GM21423 (cell line): ENCODE results near the gene GSX1.
"Not testable (repeated sequence)": the region's sequence is repeated elsewhere in the genome, so short reads cannot be mapped to it uniquely, and the experiment has no call there.

Source experiments
- ATAC-seq: cut with Tn5 transposase; IDR thresholded peaks from one replicate; pipeline ENCODE4 v1.9.1; 2021; ENCODE audit warnings: mild to moderate bottlenecking, moderate library complexity; ENCODE audit not compliant: unreplicated experiment

The GSX1 gene

GRCh38 chr13:27792393-27793218 is at the start of gene GSX1:
TSS of gene GSX1 (plus strand) at chr13:27792483. CDS start at chr13:27792691, 208 bp downstream.
- ATAC-seq: no peak

DNA sequence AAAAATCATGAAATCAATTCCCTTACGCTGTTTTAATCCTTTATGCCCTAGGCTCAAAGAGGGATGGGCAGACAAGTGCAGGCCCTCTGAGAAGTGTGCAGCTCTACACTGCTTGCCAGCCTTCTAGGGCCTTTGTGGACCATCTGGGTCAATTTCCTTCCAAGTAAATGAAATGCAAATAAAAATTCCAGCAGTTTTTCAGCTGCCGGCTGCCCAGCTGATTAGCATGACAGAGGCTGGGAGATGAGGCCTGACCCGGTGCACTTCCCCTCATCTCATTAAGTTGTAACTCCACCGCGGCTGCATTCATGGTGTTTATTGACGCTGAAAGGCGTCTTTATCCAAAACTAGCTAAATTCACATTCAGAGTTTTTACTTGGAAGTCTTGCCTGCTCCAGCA is 47.5 kb upstream of the GSX1 start:
- no peak for ATAC-seq

GRCh38 chr13:27745301-27745700 is 47.0 kb upstream of the GSX1 start:
- ATAC-seq: no peak

- not testable (repeated sequence) for ATAC-seq
These were observed 44.1 kb upstream of the GSX1 start for GRCh38 chr13:27748143-27748542.

DNA sequence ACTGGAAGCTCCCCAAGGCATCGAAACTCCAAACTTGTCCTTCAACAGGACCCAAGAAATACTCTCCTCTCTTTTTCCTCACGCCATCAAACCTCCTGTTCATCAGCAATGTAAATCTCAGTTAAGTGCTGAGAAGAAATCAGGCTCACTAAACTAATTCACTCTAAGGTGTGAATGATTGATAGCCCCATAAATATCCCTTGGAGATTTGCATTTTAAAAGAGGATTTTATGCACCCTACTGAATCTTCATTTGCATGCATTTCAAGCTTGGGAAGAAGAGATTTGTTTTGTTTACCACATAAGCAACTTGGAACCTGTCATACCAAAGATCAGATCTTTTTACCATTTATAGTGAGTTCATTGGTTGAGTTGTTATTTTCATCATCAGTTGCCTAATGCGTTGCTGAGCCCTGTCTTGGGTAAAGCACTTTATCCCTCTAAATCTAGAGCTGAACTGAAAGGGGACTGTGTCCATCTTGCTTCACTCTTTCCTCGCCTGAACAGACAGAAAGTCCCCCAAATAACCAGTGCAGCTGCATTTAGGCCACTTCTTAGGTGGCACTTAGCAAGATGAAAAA is 40.2 kb upstream of the GSX1 start:
- ATAC-seq: no peak

GRCh38 chr13:27765650-27766049 is 26.6 kb upstream of the GSX1 start:
- ATAC-seq: no peak

GRCh38 chr13:27770809-27771208 is 21.5 kb upstream of the GSX1 start:
- no peak for ATAC-seq

DNA sequence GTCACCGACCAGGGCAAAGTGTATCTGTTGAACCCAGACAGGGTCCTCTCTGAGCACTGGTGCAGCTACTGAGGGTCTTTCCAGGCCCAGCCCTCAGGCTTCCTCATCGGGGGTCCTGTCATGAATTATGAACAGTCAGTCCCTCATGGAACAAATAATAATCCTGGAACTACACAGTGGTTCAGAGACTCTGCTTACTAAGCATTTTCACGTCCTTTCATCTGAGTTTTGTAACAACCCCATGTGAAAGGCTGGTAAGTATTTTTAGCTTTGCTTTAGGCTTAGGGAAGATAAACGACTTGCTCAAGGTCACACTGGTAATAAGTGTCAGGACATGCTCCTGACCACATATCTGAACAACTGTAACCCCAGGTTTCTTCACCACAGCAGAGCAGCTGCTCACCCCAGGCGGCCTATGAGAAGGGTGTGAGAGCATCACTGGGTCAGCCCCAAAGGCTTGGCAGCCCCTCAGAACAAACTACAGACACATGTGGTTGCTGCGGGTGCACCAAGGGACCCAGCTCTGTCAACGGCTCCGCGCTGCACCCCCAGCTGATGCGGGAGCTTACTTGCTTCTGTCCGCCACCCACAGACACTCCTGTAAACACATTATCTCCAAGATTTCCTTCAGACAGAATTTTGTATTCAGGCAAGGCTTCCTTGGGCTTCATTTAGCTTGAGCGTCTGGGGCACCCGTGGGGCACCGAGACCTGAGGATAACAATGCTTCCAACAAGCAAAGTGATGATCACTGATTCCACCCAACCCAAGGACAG is 19.4 kb upstream of the GSX1 start:
- no peak for ATAC-seq

DNA sequence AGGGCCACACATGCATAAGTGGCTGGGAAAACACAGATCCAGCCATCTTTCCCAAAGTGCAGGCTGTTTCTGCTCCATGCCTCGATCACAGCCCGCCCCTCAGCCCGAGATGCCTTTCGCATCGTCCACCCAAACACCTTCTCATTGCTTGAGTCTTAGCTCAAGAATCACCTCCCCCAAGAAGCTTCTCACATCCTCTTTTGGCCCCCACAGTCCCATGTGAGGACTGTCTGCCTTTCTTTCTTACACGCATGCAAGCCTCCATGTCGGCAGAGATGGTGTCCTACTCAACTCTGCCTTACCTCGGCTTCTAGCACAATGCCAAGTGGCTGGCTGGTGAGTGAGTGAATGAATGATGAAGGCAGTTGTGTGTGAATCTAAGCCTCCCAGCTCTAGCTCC is 18.1 kb upstream of the GSX1 start:
- ATAC-seq: no peak

GRCh38 chr13:27774651-27775050 is 17.6 kb upstream of the GSX1 start:
- ATAC-seq: no peak

- no peak for ATAC-seq
These were observed 16.3 kb upstream of the GSX1 start for GRCh38 chr13:27775943-27776342.

- no peak for ATAC-seq
These were observed 10.1 kb upstream of the GSX1 start for GRCh38 chr13:27782151-27782550.

- ATAC-seq: no peak
These were observed 9.2 kb upstream of the GSX1 start for GRCh38 chr13:27783111-27783510.

DNA sequence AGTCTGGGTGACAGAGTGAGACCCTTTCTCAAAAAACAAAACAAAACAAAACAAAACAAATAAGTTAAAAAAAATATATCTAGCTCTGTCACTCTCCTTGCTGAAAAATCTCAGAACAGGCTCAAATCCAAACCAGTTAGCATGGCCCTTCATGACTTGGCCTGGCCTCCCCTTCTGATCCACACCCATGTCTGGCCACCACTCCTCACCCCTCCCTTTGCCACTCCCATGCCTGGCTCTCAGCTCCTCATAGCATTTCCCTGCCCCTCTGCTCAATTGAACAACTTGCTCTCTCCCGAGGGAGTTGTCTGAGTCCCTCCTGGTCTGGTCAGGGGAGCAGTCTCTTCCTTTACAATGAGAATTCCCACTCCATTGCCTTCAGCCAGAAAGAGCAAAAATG is 4.0 kb upstream of the GSX1 start:
- ATAC-seq: no peak

DNA sequence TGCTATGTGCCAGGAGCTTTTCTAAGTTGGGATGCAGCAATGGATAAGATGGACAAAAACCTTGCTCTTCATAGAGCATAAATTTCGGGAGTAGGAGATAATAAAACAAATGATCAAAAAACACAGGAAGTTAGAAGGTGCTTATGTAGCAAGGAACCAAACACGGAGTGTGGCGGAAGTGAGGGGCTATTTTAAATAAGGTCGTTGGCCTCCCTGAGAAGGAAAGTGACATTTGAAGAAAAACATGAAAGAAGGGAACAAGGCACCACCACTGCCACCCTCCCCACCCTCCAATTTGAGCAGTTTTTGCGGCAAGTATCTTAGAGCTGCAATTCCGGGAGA is 3.2 kb upstream of the GSX1 start:
- no peak for ATAC-seq

GRCh38 chr13:27789495-27790303 is 2.6 kb upstream of the GSX1 start:
- no peak for ATAC-seq

- ATAC-seq: no peak
These were observed 1.8 kb upstream of the GSX1 start for GRCh38 chr13:27790523-27790922.

GRCh38 chr13:27791146-27791900 is 960 bp upstream of the GSX1 start:
- ATAC-seq: no peak

GRCh38 chr13:27791901-27792392 is 336 bp upstream of the GSX1 start:
- no peak for ATAC-seq
